Effector CD4-positive, alpha-beta T cell (primary cell): ENCODE data around the gene MYRIP.

ENCODE experiments used
- DNase-seq: peaks from one replicate; pipeline ENCODE4 v3.0.0-alpha.2; 2020

MYRIP gene

GRCh38 chr3:39910135-39910534, 100.7 kb downstream of the MYRIP start:
- DNase-seq, result no peak

GRCh38 chr3:39910826-39911464, 101.5 kb downstream of the MYRIP start:
- DNase-seq, result no peak

GRCh38 chr3:39911465-39912309, 102.3 kb downstream of the MYRIP start:
- DNase-seq, result no peak

- DNase-seq, result no peak
Measured at GRCh38 chr3:39915027-39915426, 105.6 kb downstream of the MYRIP start.

- no peak for DNase-seq
Measured at GRCh38 chr3:39917065-39917773, 107.8 kb downstream of the MYRIP start.

GRCh38 chr3:39919281-39919680, 109.9 kb downstream of the MYRIP start:
- DNase-seq, result no peak

- no peak for DNase-seq
Measured at GRCh38 chr3:39920271-39920670, 110.9 kb downstream of the MYRIP start.

GRCh38 chr3:39927479-39927878, 118.1 kb downstream of the MYRIP start:
- no peak for DNase-seq

GRCh38 chr3:39933986-39934693, 124.7 kb downstream of the MYRIP start:
- no peak for DNase-seq

GRCh38 chr3:39934696-39935095, 125.3 kb downstream of the MYRIP start:
- DNase-seq, result no peak

- DNase-seq, result no peak
Measured at GRCh38 chr3:39935261-39935660, 125.9 kb downstream of the MYRIP start.

- no peak for DNase-seq
Measured at GRCh38 chr3:39936848-39937247, 127.4 kb downstream of the MYRIP start.

GRCh38 chr3:39937315-39937714, 127.9 kb downstream of the MYRIP start:
- DNase-seq, result no peak

GRCh38 chr3:39937874-39938273, 128.5 kb downstream of the MYRIP start:
- no peak for DNase-seq

- no peak for DNase-seq
Measured at GRCh38 chr3:39941931-39942330, 132.5 kb downstream of the MYRIP start.

GRCh38 chr3:39960515-39961191, 151.2 kb downstream of the MYRIP start:
- no peak for DNase-seq

- no peak for DNase-seq
Measured at GRCh38 chr3:39961230-39961629, 151.8 kb downstream of the MYRIP start.

GRCh38 chr3:39962581-39962980, 153.2 kb downstream of the MYRIP start:
- DNase-seq, result no peak

- DNase-seq, result no peak
Measured at GRCh38 chr3:39965461-39965860, 156.1 kb downstream of the MYRIP start.

- DNase-seq, result no peak
Measured at GRCh38 chr3:39965997-39966396, 156.6 kb downstream of the MYRIP start.

- no peak for DNase-seq
Measured at GRCh38 chr3:39970982-39971381, 161.6 kb downstream of the MYRIP start.

GRCh38 chr3:39971559-39972031, 162.2 kb downstream of the MYRIP start:
- DNase-seq, result no peak
